Esophagus muscularis mucosa (tissue), 4 donors: ENCODE results near the gene AFAP1L1.

ENCODE experiments used
- EP300 ChIP-seq: sonication (generic); formaldehyde crosslinking; IDR thresholded peaks from one replicate; pipeline ENCODE4 v1.6.1; 2017; ENCODE audit warnings: antibody characterized with exemption
- POLR2A ChIP-seq: fragments of 450-650 bp; IDR thresholded peaks from one replicate; pipeline ENCODE4 v1.6.1; 2017; ENCODE audit warnings: antibody characterized with exemption, moderate library complexity, mild to moderate bottlenecking, low read depth
- POLR2AphosphoS5 ChIP-seq, 2 donors: sonication (generic); formaldehyde crosslinking; IDR thresholded peaks; one replicate each; pipeline ENCODE4 v1.6.1; 2017; ENCODE audit warnings: antibody characterized with exemption in 2 of 2
- TF ChIP-seq, protein P1 (sequence below), 3 experiments: fragments of 200-600 bp in 2 of 3; fragments of 450-650 bp in 1 of 3; sonication (generic) in 2 of 3; IDR thresholded peaks; one replicate each; pipeline ENCODE4 v1.5.1; 2017 to 2019; ENCODE audit warnings: antibody characterized with exemption in 3 of 3, mild to moderate bottlenecking in 2 of 3, moderate library complexity in 1 of 3

DNA sequence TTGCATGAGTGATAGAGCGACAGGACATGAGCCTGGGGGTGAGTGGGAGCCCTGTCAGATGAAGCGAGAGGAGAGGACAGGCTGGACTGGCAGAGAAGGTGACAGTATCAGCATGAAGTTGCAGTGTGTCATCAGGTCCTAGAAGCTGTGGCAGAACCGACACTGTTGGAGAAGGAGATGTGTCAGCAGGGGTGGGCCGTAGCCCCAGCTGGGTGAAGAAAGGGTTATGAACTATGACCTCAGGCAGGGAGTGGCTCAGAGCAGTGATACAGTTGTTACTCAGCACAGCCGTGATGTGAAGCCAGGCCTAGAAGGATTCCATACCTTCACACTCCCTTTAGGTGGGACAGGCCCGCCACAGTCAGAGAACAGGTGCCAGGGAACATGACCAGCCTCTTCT lies 93.8 kb downstream of the AFAP1L1 start:
- TF ChIP-seq POLR2A (no peak), EP300 (no peak), POLR2AphosphoS5 (IDR thresholded peaks at IDR 0.05) (no peak)
- TF ChIP-seq, protein P1, sequence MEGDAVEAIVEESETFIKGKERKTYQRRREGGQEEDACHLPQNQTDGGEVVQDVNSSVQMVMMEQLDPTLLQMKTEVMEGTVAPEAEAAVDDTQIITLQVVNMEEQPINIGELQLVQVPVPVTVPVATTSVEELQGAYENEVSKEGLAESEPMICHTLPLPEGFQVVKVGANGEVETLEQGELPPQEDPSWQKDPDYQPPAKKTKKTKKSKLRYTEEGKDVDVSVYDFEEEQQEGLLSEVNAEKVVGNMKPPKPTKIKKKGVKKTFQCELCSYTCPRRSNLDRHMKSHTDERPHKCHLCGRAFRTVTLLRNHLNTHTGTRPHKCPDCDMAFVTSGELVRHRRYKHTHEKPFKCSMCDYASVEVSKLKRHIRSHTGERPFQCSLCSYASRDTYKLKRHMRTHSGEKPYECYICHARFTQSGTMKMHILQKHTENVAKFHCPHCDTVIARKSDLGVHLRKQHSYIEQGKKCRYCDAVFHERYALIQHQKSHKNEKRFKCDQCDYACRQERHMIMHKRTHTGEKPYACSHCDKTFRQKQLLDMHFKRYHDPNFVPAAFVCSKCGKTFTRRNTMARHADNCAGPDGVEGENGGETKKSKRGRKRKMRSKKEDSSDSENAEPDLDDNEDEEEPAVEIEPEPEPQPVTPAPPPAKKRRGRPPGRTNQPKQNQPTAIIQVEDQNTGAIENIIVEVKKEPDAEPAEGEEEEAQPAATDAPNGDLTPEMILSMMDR (IDR thresholded peaks at IDR 0.05): no peak
